ENCODE results near the gene CD99.
A peak's percentile ranks its signal among the peaks of the same experiment; 100 is the strongest.
"Not testable (repeated sequence)": the region's sequence is repeated elsewhere in the genome, so short reads cannot be mapped to it uniquely, and the experiment has no call there.

The CD99 gene

GRCh38 chrX:2675657-2676200, 15.4 kb upstream of the CD99 start:
- not testable (repeated sequence) for DNase-seq (ENCODE audit: low spot score)

- no peak for DNase-seq (ENCODE audit: low spot score)
Observed at GRCh38 chrX:2676794-2677675, 14.1 kb upstream of the CD99 start.

- peak; percentile 95 for DNase-seq (ENCODE audit: low spot score)
Observed at GRCh38 chrX:2677764-2678163, 13.3 kb upstream of the CD99 start.

GRCh38 chrX:2678583-2678982, 12.5 kb upstream of the CD99 start:
- DNase-seq (ENCODE audit: low spot score), result no peak

GRCh38 chrX:2679534-2680485, 11.3 kb upstream of the CD99 start:
- no peak for DNase-seq (ENCODE audit: low spot score)

GRCh38 chrX:2680486-2681348, 10.4 kb upstream of the CD99 start:
- no peak for DNase-seq (ENCODE audit: low spot score)

- no peak for DNase-seq (ENCODE audit: low spot score)
Observed at GRCh38 chrX:2682565-2683177, 8.4 kb upstream of the CD99 start.

GRCh38 chrX:2684256-2684655, 6.8 kb upstream of the CD99 start:
- no peak for DNase-seq (ENCODE audit: low spot score)

- no peak for DNase-seq (ENCODE audit: low spot score)
Observed at GRCh38 chrX:2685886-2686285, 5.2 kb upstream of the CD99 start.

- no peak for DNase-seq (ENCODE audit: low spot score)
Observed at GRCh38 chrX:2689773-2690666, 1.1 kb upstream of the CD99 start.

GRCh38 chrX:2691543-2692220, 587 bp downstream of the CD99 start:
- peak; percentile 61 for DNase-seq (ENCODE audit: low spot score)

GRCh38 chrX:2692221-2693112, 1.4 kb downstream of the CD99 start:
- peak; percentile 50 for DNase-seq (ENCODE audit: low spot score)

GRCh38 chrX:2693113-2694002, 2.3 kb downstream of the CD99 start:
- DNase-seq (ENCODE audit: low spot score), result no peak

GRCh38 chrX:2694914-2695267, 3.8 kb downstream of the CD99 start:
- no peak for DNase-seq (ENCODE audit: low spot score)

- DNase-seq (ENCODE audit: low spot score), result peak; percentile 77
Observed at GRCh38 chrX:2696698-2697215, 5.7 kb downstream of the CD99 start.

GRCh38 chrX:2697306-2697705, 6.2 kb downstream of the CD99 start:
- no peak for DNase-seq (ENCODE audit: low spot score)

GRCh38 chrX:2697741-2698299, 6.7 kb downstream of the CD99 start:
- no peak for DNase-seq (ENCODE audit: low spot score)
